HEK293T (cell line): ENCODE data around the gene AGMAT.

ENCODE experiments used
- ELF4 ChIP-seq: fragments of 450-650 bp; IDR thresholded peaks from 2 replicates; pipeline ENCODE4 v1.6.1; 2017; ENCODE audit warnings: antibody characterized with exemption
- FOXM1 ChIP-seq: fragments of 450-650 bp; IDR thresholded peaks from 2 replicates; pipeline ENCODE4 v1.6.1; 2017; ENCODE audit warnings: mild to moderate bottlenecking, borderline replicate concordance
- LEF1 ChIP-seq: fragments of 450-650 bp; IDR thresholded peaks from 2 replicates; pipeline ENCODE4 v1.6.1; 2017; ENCODE audit warnings: mild to moderate bottlenecking, borderline replicate concordance
- SP1 ChIP-seq: fragments of 450-650 bp; IDR thresholded peaks from 2 replicates; pipeline ENCODE4 v1.6.1; 2017
- ZNF384 ChIP-seq: fragments of 450-650 bp; IDR thresholded peaks from 2 replicates; pipeline ENCODE4 v1.6.1; 2016

DNA sequence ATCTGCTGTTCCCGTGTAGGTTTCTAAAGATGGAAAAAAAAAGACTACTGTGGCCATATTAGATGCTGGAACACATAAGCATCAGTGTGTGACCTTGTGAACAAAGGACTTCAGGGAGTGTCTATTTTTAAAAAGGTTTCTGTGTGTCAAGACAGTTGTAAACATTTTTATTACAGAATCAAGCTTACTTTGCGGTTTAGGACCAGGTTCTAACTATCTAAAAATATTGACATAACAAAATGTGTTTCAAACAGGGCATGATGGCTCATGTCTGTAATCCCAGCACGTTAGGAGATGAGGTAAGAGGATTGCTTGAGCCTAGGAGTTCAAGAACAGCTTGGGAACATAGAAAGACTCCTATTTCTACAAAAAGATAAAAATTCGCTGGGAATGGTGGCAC, 25.3 kb upstream of the AGMAT start:
- TF ChIP-seq ELF4, result no peak
- no peak for TF ChIP-seq SP1
- TF ChIP-seq ZNF384, result no peak
- TF ChIP-seq LEF1, result no peak
- TF ChIP-seq FOXM1, result no peak
